HEK293T (cell line): ENCODE data around the gene IL1F10.

Experiments used
- ELF4 ChIP-seq: fragments of 450-650 bp; IDR thresholded peaks from 2 replicates; pipeline ENCODE4 v1.6.1; 2017; ENCODE audit warnings: antibody characterized with exemption
- FOXM1 ChIP-seq: fragments of 450-650 bp; IDR thresholded peaks from 2 replicates; pipeline ENCODE4 v1.6.1; 2017; ENCODE audit warnings: mild to moderate bottlenecking, borderline replicate concordance
- HDGF ChIP-seq: fragments of 450-650 bp; IDR thresholded peaks from 2 replicates; pipeline ENCODE4 v1.6.1; 2017; ENCODE audit warnings: antibody characterized with exemption, borderline replicate concordance
- LEF1 ChIP-seq: fragments of 450-650 bp; IDR thresholded peaks from 2 replicates; pipeline ENCODE4 v1.6.1; 2017; ENCODE audit warnings: mild to moderate bottlenecking, borderline replicate concordance
- NFRKB ChIP-seq: fragments of 450-650 bp; IDR thresholded peaks from 2 replicates; pipeline ENCODE4 v1.6.1; 2016; ENCODE audit warnings: mild to moderate bottlenecking, moderate library complexity
- SP1 ChIP-seq: fragments of 450-650 bp; IDR thresholded peaks from 2 replicates; pipeline ENCODE4 v1.6.1; 2017

DNA sequence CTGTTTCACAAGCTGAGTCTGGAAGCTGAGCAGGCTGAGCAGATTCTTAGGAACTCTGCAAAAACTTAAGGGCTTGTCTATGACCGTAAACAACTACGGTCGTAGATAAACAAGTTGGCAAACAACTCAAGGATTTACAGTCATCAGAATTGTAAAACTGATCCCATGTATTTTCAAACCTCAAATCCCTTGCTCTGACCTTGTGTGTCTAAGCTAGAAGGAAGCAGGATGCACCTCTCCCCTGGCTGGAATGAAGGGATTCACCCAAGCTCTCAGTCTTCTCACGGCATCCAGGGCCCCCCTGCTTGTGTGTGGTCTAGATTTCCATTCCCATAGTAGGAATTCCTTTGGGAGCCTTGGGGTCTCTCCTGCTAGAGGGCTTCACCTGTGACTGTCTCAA, 47.2 kb downstream of the IL1F10 start:
- TF ChIP-seq SP1 = no peak
- TF ChIP-seq ELF4 = no peak
- no peak for TF ChIP-seq NFRKB
- no peak for TF ChIP-seq HDGF
- TF ChIP-seq FOXM1 = no peak
- TF ChIP-seq LEF1 = no peak
